Myocyte (in vitro differentiated cells): ENCODE data around the gene GSN. TPM values are rescaled to one million over a fixed set of nuclear protein-coding genes. Genes with fewer than 3 reads are reported as not detected.

Experiments
- DNase-seq: peaks from one replicate; pipeline ENCODE4 v3.0.0-alpha.2; 2012; ENCODE audit warnings: low read depth
- total RNA-seq: library from RNA; depleted of rRNA; stranded (reverse); fragments of >200 nt; gene quantifications from 2 replicates; pipeline ENCODE4 v1.2.3, GENCODE V29; 2014

The GSN gene
- total RNA-seq, 1 donor from 2014 or later, result 1,139 TPM

GRCh38 chr9:121322737-121323448, 54.9 kb downstream of the GSN start:
- no peak for DNase-seq

- DNase-seq, result no peak
Observed at GRCh38 chr9:121323449-121324151, 55.6 kb downstream of the GSN start.

GRCh38 chr9:121324316-121324715, 56.4 kb downstream of the GSN start:
- no peak for DNase-seq

- no peak for DNase-seq
Observed at GRCh38 chr9:121324755-121325154, 56.8 kb downstream of the GSN start.

- no peak for DNase-seq
Observed at GRCh38 chr9:121325387-121325786, 57.4 kb downstream of the GSN start.

- DNase-seq, result peak; percentile 77
Observed at GRCh38 chr9:121326130-121326838, 58.3 kb downstream of the GSN start.

GRCh38 chr9:121326901-121327613, 59.1 kb downstream of the GSN start:
- DNase-seq, result no peak

- no peak for DNase-seq
Observed at GRCh38 chr9:121328476-121328875, 60.5 kb downstream of the GSN start.

GRCh38 chr9:121328876-121329681, 61.1 kb downstream of the GSN start:
- DNase-seq, result no peak

GRCh38 chr9:121331549-121331948, 63.6 kb downstream of the GSN start:
- no peak for DNase-seq

- no peak for DNase-seq
Observed at GRCh38 chr9:121331992-121332685, 64.2 kb downstream of the GSN start.

- DNase-seq, result peak; percentile 49
Observed at GRCh38 chr9:121333950-121334773, 66.2 kb downstream of the GSN start.

GRCh38 chr9:121336665-121337064, 68.7 kb downstream of the GSN start:
- no peak for DNase-seq

- DNase-seq, result no peak
Observed at GRCh38 chr9:121339437-121339836, 71.5 kb downstream of the GSN start.

- peak; percentile 36 for DNase-seq
Observed at GRCh38 chr9:121340676-121341392, 72.9 kb downstream of the GSN start.

- no peak for DNase-seq
Observed at GRCh38 chr9:121344184-121344583, 76.2 kb downstream of the GSN start.

- no peak for DNase-seq
Observed at GRCh38 chr9:121345070-121345469, 77.1 kb downstream of the GSN start.

GRCh38 chr9:121348221-121348620, 80.3 kb downstream of the GSN start:
- no peak for DNase-seq

GRCh38 chr9:121349009-121349408, 81.0 kb downstream of the GSN start:
- peak; percentile 71 for DNase-seq
